ENCODE results near the gene PLA2G2C.

DNA sequence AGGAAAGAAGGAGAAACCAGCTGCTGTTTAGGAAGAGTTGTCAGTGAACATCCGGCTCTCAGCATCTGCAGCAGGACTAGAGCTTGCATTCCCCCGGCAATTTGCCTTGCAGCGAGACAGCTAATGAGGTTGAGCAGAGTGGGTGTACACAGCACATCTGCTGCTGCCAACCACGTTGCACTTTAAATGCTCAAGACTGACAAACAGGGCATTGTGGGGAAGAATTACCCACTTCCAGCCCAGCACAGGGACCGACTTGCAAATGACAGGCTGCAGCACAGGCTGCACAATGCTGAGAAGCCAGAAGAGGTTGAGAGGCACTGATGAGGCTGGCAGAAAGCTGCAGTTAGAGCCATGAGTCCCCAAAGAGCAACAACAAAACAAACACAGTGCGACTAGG, 47.5 kb upstream of the PLA2G2C start:
- TF ChIP-seq, protein P1, sequence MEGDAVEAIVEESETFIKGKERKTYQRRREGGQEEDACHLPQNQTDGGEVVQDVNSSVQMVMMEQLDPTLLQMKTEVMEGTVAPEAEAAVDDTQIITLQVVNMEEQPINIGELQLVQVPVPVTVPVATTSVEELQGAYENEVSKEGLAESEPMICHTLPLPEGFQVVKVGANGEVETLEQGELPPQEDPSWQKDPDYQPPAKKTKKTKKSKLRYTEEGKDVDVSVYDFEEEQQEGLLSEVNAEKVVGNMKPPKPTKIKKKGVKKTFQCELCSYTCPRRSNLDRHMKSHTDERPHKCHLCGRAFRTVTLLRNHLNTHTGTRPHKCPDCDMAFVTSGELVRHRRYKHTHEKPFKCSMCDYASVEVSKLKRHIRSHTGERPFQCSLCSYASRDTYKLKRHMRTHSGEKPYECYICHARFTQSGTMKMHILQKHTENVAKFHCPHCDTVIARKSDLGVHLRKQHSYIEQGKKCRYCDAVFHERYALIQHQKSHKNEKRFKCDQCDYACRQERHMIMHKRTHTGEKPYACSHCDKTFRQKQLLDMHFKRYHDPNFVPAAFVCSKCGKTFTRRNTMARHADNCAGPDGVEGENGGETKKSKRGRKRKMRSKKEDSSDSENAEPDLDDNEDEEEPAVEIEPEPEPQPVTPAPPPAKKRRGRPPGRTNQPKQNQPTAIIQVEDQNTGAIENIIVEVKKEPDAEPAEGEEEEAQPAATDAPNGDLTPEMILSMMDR (conservative IDR thresholded peaks at IDR 0.05; ENCODE audit: low read depth, low read length): no peak
- peak; percentile 56 for TF ChIP-seq EZH2 (IDR thresholded peaks at IDR 0.05; ENCODE audit: borderline replicate concordance, low read depth, low read length, poor library complexity, severe bottlenecking)
